ENCODE measurements around the gene KCNK2. TPM values are rescaled to one million over a fixed set of nuclear protein-coding genes. Genes with fewer than 3 reads are reported as not detected.

Gene KCNK2
- total RNA-seq, 1 experiment from 2014 or later = 0.18 TPM

DNA sequence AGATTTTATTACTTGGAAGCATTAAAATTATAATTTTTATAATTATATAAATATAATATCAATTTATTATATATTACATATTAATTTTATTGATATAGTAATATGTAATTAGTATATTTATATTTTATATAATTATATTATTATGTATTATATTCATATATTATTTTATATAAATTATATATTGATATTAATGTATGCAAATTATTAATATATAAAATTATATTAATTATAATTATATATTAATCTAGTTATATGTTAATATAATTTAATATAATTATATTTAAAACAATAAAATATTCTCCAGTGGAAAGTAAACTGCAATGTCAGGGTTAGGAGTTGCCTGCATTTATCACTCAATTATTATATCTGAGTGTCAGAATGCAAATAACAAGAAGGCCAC is 48.8 kb downstream of the KCNK2 start:
- CTCF ChIA-PET = no interaction called here
- Histone ChIP-seq H3K4me1 (no peaks in the 10 kb centered on the region), H3K36me3 (ENCODE audit: control insufficient read depth, insufficient read depth, low read length) (no peaks in the 10 kb centered on the region), H3K4me3 (ENCODE audit: low read depth, low read length) (no peak overlapping the region), H3K27me3 (replicated peaks; ENCODE audit: control insufficient read depth, insufficient read depth, low read length) (no peaks in the 10 kb centered on the region), H3K9me3 (no peaks in the 10 kb centered on the region)
- Mint-ChIP-seq H3K27me3 (ENCODE audit: insufficient read depth, unreplicated experiment) (no peaks in the 10 kb centered on the region), H3K27ac (ENCODE audit: unreplicated experiment) (no peak overlapping the region), H3K9me3 (ENCODE audit: unreplicated experiment) (no peaks in the 10 kb centered on the region), H3K36me3 (ENCODE audit: insufficient read depth, unreplicated experiment) (no peaks in the 10 kb centered on the region), H3K4me1 (ENCODE audit: low read depth, unreplicated experiment) (no peaks in the 10 kb centered on the region), H3K4me3 (ENCODE audit: unreplicated experiment) (no peak overlapping the region)
- DNase-seq = no peak
- no TSS peak for BruUV-seq (replicated peaks)
- no peak for TF ChIP-seq CTCF (IDR thresholded peaks at IDR 0.05; ENCODE audit: insufficient read depth in 1 of 2, low read depth in 1 of 2, low read length in 1 of 2, severe bottlenecking in 1 of 2, unreplicated experiment in 1 of 2)
- POLR2A ChIA-PET = no interaction called here
- intact Hi-C loops (cut with micrococcal nuclease; ENCODE audit: unreplicated experiment) = no loop called here

- Mint-ChIP-seq H3K27me3 (ENCODE audit: insufficient read depth, unreplicated experiment) (no peaks in the 10 kb centered on the region), H3K27ac (ENCODE audit: unreplicated experiment) (no peak overlapping the region), H3K4me3 (ENCODE audit: unreplicated experiment) (no peak overlapping the region), H3K4me1 (ENCODE audit: low read depth, unreplicated experiment) (no peaks in the 10 kb centered on the region), H3K36me3 (ENCODE audit: insufficient read depth, unreplicated experiment) (no peaks in the 10 kb centered on the region), H3K9me3 (ENCODE audit: unreplicated experiment) (no peaks in the 10 kb centered on the region)
- Histone ChIP-seq H3K4me3 (ENCODE audit: low read depth, low read length) (no peak overlapping the region), H3K9me3 (no peaks in the 10 kb centered on the region), H3K4me1 (no peaks in the 10 kb centered on the region), H3K36me3 (ENCODE audit: control insufficient read depth, insufficient read depth, low read length) (no peaks in the 10 kb centered on the region), H3K27me3 (replicated peaks; ENCODE audit: control insufficient read depth, insufficient read depth, low read length) (no peaks in the 10 kb centered on the region)
- TF ChIP-seq CTCF (IDR thresholded peaks at IDR 0.05; ENCODE audit: insufficient read depth in 1 of 2, low read depth in 1 of 2, low read length in 1 of 2, severe bottlenecking in 1 of 2, unreplicated experiment in 1 of 2) = no peak
- no TSS peak for BruUV-seq (replicated peaks)
- DNase-seq = no peak
- intact Hi-C loops (cut with micrococcal nuclease; ENCODE audit: unreplicated experiment) = no loop called here
- POLR2A ChIA-PET = no interaction called here
- CTCF ChIA-PET = no interaction called here
Measured at GRCh38 chr1:215132156-215132555, 49.6 kb downstream of the KCNK2 start.

DNA sequence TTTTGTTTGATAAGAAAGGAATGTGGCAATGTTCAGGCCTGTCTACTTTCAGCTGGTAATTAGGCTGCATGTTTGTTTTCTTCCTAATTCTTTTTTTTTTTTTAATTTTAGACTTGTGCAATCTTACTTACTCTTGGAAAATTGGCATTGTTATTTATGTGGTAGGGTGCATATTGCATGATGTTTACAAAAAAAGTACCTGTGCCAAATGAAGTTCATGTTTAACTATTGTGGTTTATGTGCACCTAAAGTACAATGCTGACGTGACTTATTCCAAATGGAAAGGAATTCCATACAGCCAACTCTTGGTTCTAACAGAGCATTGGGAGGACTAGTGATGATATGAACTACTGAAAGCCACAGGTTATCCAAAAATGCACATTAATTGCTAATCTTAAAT is 51.0 kb downstream of the KCNK2 start:
- H3K27me3 ChIP-seq (replicated peaks; ENCODE audit: control insufficient read depth, insufficient read depth, low read length) = no peaks in the 10 kb centered on the region
- H3K27ac Mint-ChIP-seq (ENCODE audit: unreplicated experiment) = no peak overlapping the region
- intact Hi-C loops (cut with micrococcal nuclease; ENCODE audit: unreplicated experiment) = no loop called here
- ChIA-PET POLR2A (no interaction called here), CTCF (no interaction called here)
- no peaks in the 10 kb centered on the region for H3K27me3 Mint-ChIP-seq (ENCODE audit: insufficient read depth, unreplicated experiment)
- H3K9me3 Mint-ChIP-seq (ENCODE audit: unreplicated experiment) = no peaks in the 10 kb centered on the region
- no peaks in the 10 kb centered on the region for H3K36me3 Mint-ChIP-seq (ENCODE audit: insufficient read depth, unreplicated experiment)
- H3K4me3 ChIP-seq (ENCODE audit: low read depth, low read length) = no peak overlapping the region
- TF ChIP-seq CTCF (IDR thresholded peaks at IDR 0.05; ENCODE audit: insufficient read depth in 1 of 2, low read depth in 1 of 2, low read length in 1 of 2, severe bottlenecking in 1 of 2, unreplicated experiment in 1 of 2) = no peak
- H3K4me1 ChIP-seq = no peaks in the 10 kb centered on the region
- BruUV-seq (replicated peaks) = no TSS peak
- no peak for DNase-seq
- H3K9me3 ChIP-seq = no peaks in the 10 kb centered on the region
- H3K4me1 Mint-ChIP-seq (ENCODE audit: low read depth, unreplicated experiment) = no peaks in the 10 kb centered on the region
- H3K4me3 Mint-ChIP-seq (ENCODE audit: unreplicated experiment) = no peak overlapping the region
- H3K36me3 ChIP-seq (ENCODE audit: control insufficient read depth, insufficient read depth, low read length) = no peaks in the 10 kb centered on the region
